H1 (cell line): Measurements from ENCODE around the gene GSDME. TPM values are rescaled to one million over a fixed set of nuclear protein-coding genes. Genes with fewer than 3 reads are reported as not detected.

Experiments used
- CHD7 ChIP-seq: fragments of 300-600 bp; sonication (generic); IDR thresholded peaks from 2 replicates; pipeline ENCODE4 v1.7.1; 2012; ENCODE audit warnings: low read length, moderate library complexity, mild to moderate bottlenecking, inconsistent platforms; ENCODE audit not compliant: insufficient replicate concordance
- RAD21 ChIP-seq, 2 experiments: IDR thresholded peaks in 1 of 2; conservative IDR thresholded peaks in 1 of 2; 2 replicates each; pipeline ENCODE4 v1.6.1; 2011; ENCODE audit warnings: low read depth in 2 of 2, low read length in 2 of 2, improper control_type of control experiment in 1 of 2, inconsistent platforms in 1 of 2, mild to moderate bottlenecking in 1 of 2, moderate library complexity in 1 of 2
- polyA plus RNA-seq, 7 experiments: library from polyadenylated mRNA; depleted of rRNA in 3 of 7; stranded (reverse) in 5 of 7; unstranded in 2 of 7; fragments of >200 nt in 5 of 7; fragments of 200-250 nt in 2 of 7; gene quantifications; 1 replicate in 5 of 7; 2 replicates in 1 of 7; 4 replicates in 1 of 7; pipeline versions ENCODE4 v1.2.1 to v1.2.3, GENCODE V29; 2011 to 2013; ENCODE audit warnings: missing spikeins in 2 of 7, mixed read lengths in 2 of 7
- total RNA-seq: library from RNA; stranded (reverse); fragmentation: NEBNext Ultra II Directional; extraction: Animal tissue kit (Norgen Biotek cat#: 25700); gene quantifications from 2 replicates; pipeline ENCODE4 v1.2.1, GENCODE V29; 2021
- TF ChIP-seq, protein P1 (sequence below): IDR thresholded peaks from 2 replicates; pipeline ENCODE4 v1.6.1; 2012; ENCODE audit warnings: inconsistent platforms
- TF ChIP-seq, protein P2 (sequence below): IDR thresholded peaks from 2 replicates; pipeline ENCODE4 v1.6.1; 2011; ENCODE audit warnings: low read length, improper control_type of control experiment

Gene GSDME
- total and polyA plus RNA-seq, 2 of the 8 experiments (the other 6 are each of a cell fraction or from before 2014, with no cell fraction given), result 5.4 to 7.6 TPM

GRCh38 chr7:24706211-24707170 is 50.8 kb downstream of the GSDME start (continued):
- TF ChIP-seq CHD7 (no peak), RAD21 (IDR thresholded peaks at IDR 0.05 in 1 of 2, conservative IDR thresholded peaks at IDR 0.05 in 1 of 2; ENCODE audit: low read depth in 2 of 2, low read length in 2 of 2) (no peak)
- TF ChIP-seq, protein P1, sequence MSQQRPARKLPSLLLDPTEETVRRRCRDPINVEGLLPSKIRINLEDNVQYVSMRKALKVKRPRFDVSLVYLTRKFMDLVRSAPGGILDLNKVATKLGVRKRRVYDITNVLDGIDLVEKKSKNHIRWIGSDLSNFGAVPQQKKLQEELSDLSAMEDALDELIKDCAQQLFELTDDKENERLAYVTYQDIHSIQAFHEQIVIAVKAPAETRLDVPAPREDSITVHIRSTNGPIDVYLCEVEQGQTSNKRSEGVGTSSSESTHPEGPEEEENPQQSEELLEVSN, result no peak
- TF ChIP-seq, protein P2, sequence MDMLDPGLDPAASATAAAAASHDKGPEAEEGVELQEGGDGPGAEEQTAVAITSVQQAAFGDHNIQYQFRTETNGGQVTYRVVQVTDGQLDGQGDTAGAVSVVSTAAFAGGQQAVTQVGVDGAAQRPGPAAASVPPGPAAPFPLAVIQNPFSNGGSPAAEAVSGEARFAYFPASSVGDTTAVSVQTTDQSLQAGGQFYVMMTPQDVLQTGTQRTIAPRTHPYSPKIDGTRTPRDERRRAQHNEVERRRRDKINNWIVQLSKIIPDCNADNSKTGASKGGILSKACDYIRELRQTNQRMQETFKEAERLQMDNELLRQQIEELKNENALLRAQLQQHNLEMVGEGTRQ, result no peak
